ENCODE results near the gene SNAPC1. TPM values are rescaled to one million over a fixed set of nuclear protein-coding genes. Genes with fewer than 3 reads are reported as not detected.

Gene SNAPC1
- total and polyA plus RNA-seq, 10 of the 15 experiments (the other 5 are each of a cell fraction or from before 2014, with no cell fraction given): 4.5 to 12.0 (median 7.4) TPM

DNA sequence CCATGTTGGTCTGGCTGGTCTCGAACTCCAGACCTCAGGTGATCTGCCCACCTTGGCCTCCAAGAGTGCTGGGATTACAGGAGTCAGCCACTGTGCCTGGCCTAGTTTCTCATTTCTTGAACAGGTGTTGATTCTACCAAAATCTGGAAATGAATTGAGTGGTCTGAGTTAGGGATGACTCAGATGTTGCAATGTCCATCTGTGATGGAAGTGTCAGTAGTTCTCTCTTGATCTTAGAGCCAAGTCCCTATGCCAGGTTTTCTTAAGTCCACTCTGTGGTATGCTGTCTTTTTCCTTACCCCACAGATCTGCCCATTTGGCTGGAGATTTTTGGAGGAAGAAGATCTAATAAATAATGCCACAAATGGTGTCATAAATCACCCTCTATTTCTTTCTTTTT lies 12.6 kb downstream of the SNAPC1 start:
- Histone ChIP-seq H3K9ac (ENCODE audit: control insufficient read depth, insufficient read depth, low read length) (no peak overlapping the region), H3K27me3 (replicated peaks in 1 of 2; ENCODE audit: control insufficient read depth in 2 of 2, insufficient read depth in 2 of 2, low read length in 1 of 2) (no peaks in the 10 kb centered on the region), H3K36me3 (ENCODE audit: control insufficient read depth in 2 of 2, insufficient read depth in 2 of 2, low read length in 1 of 2) (peaks cover 6 to 13% of the 10 kb centered on the region in 2 experiments; a peak in 3 of 4 replicates), H3K79me2 (ENCODE audit: control insufficient read depth, insufficient read depth, low read length) (no peaks in the 10 kb centered on the region), H2AFZ (ENCODE audit: control insufficient read depth, low read depth, low read length) (no peak overlapping the region), H4K20me1 (ENCODE audit: control insufficient read depth, insufficient read depth) (no peaks in the 10 kb centered on the region), H3K9me3 (replicated peaks; ENCODE audit: control insufficient read depth, insufficient read depth, low read length) (no peaks in the 10 kb centered on the region), H3K4me2 (ENCODE audit: control insufficient read depth, insufficient read depth) (no peak overlapping the region), H3K4me1 (ENCODE audit: control insufficient read depth, insufficient read depth, low read length) (peaks cover 3% of the 10 kb centered on the region), H3K4me3 (no peak overlapping the region), H3K27ac (ENCODE audit: control insufficient read depth, insufficient read depth) (no peak overlapping the region)
- no TSS peak for BruUV-seq (replicated peaks)
- RAD21 ChIA-PET (ENCODE audit: unreplicated experiment): interaction anchor here (0.7 kb wide), 1 partner anchor 298 kb away, joined by 3 read pairs; no protein-coding TSS in a partner anchor
- POLR2A ChIA-PET: interaction anchor here (0.6 kb wide), 1 partner anchor 17 kb away, joined by 4 read pairs; no protein-coding TSS in a partner anchor
- CTCF ChIA-PET: no interaction called here
- in situ Hi-C loops (cut with MboI) (no loop called here), intact Hi-C loops (cut with micrococcal nuclease; ENCODE audit: unreplicated experiment) (no loop called here)
- ATAC-seq (no peak; the same call in 2 of the 3 replicates), DNase-seq (ENCODE audit: low read depth, low spot score) (no peak), FAIRE-seq (no peak)
- WGBS (ENCODE audit: insufficient coverage, insufficient replicate concordance, low lambda C conversion rate, missing lambda C conversion rate): 100% methylated on average over 1 of the region's 1 CpG
- SMC1A ChIA-PET (ENCODE audit: uncharacterized antibody, unreplicated experiment): interaction anchor here (1.2 kb wide), 1 partner anchor 9 kb away, joined by 6 read pairs; no protein-coding TSS in a partner anchor
- TF ChIP-seq, protein P1, sequence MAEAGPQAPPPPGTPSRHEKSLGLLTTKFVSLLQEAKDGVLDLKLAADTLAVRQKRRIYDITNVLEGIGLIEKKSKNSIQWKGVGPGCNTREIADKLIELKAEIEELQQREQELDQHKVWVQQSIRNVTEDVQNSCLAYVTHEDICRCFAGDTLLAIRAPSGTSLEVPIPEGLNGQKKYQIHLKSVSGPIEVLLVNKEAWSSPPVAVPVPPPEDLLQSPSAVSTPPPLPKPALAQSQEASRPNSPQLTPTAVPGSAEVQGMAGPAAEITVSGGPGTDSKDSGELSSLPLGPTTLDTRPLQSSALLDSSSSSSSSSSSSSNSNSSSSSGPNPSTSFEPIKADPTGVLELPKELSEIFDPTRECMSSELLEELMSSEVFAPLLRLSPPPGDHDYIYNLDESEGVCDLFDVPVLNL (IDR thresholded peaks at IDR 0.05; ENCODE audit: low read depth, low read length): no peak
- no peak for TF ChIP-seq CEBPB (IDR thresholded peaks at IDR 0.05; ENCODE audit: borderline replicate concordance in 1 of 2, low read depth in 2 of 2, low read length in 2 of 2)
- no peak for TF ChIP-seq NFIC (IDR thresholded peaks at IDR 0.05; ENCODE audit: low read depth, low read length)
- no peak for TF ChIP-seq PML (IDR thresholded peaks at IDR 0.05; ENCODE audit: low read length)
- TF ChIP-seq YY1 (IDR thresholded peaks at IDR 0.05; ENCODE audit: low read depth, low read length): no peak
- TF ChIP-seq ETV6 (conservative IDR thresholded peaks at IDR 0.05 in 1 of 2, IDR thresholded peaks at IDR 0.05 in 1 of 2; ENCODE audit: borderline replicate concordance in 1 of 2, low read depth in 1 of 2): no peak

Data from GM12878 (cell line).